Fibroblast of lung (primary cell): ENCODE results near the gene WWOX.

Experiments
- EZH2 ChIP-seq: IDR thresholded peaks from 2 replicates; pipeline ENCODE4 v1.5.1; 2012; ENCODE audit warnings: low read length, control low read depth, mild to moderate bottlenecking; ENCODE audit errors: missing control alignments
- TF ChIP-seq, protein P1 (sequence below), 2 donors: IDR thresholded peaks in 1 of 2; conservative IDR thresholded peaks in 1 of 2; 1 replicate in 1 of 2; 2 replicates in 1 of 2; pipeline ENCODE4 v1.5.1; 2011 to 2012; ENCODE audit warnings: low read length in 2 of 2, control low read depth in 1 of 2, inconsistent platforms in 1 of 2, low read depth in 1 of 2, mild to moderate bottlenecking in 1 of 2

DNA sequence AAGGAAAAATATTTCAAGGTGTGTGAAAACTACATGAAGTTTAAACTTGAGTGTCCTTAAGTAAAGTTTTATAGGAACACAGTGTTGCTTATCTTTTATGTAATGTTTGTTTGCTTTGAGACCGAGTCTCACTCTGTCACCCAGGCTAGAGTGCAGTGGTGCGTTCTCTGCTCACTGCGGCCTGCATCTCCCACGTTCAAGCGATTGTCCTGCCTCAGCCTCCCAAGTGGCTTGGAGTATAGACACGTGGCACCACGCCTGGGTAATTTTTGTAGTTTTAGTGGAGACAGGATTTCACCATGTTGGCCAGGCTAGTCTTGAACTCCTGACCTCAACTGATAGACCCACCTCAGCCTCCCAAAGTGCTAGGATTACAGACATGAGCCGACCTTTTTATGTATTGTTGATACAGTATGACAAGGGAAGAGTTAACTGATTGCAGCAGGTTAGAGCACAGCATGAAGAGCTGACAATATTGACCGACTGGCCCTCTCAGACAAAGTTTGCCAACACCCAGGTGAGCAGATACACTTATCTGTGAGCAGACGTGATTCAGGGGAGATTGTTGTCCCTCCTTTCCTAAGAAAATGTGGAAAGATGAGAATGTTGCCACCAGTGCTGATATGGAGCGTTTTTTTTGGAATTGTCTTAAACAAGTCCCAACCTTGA is 373.7 kb downstream of the WWOX start:
- TF ChIP-seq, protein P1, sequence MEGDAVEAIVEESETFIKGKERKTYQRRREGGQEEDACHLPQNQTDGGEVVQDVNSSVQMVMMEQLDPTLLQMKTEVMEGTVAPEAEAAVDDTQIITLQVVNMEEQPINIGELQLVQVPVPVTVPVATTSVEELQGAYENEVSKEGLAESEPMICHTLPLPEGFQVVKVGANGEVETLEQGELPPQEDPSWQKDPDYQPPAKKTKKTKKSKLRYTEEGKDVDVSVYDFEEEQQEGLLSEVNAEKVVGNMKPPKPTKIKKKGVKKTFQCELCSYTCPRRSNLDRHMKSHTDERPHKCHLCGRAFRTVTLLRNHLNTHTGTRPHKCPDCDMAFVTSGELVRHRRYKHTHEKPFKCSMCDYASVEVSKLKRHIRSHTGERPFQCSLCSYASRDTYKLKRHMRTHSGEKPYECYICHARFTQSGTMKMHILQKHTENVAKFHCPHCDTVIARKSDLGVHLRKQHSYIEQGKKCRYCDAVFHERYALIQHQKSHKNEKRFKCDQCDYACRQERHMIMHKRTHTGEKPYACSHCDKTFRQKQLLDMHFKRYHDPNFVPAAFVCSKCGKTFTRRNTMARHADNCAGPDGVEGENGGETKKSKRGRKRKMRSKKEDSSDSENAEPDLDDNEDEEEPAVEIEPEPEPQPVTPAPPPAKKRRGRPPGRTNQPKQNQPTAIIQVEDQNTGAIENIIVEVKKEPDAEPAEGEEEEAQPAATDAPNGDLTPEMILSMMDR (conservative IDR thresholded peaks at IDR 0.05 in 1 of 2, IDR thresholded peaks at IDR 0.05 in 1 of 2; ENCODE audit: low read depth in 1 of 2, low read length in 2 of 2) = no peak
- TF ChIP-seq EZH2 = no peak
